ENCODE data around the gene TCP1.

DNA sequence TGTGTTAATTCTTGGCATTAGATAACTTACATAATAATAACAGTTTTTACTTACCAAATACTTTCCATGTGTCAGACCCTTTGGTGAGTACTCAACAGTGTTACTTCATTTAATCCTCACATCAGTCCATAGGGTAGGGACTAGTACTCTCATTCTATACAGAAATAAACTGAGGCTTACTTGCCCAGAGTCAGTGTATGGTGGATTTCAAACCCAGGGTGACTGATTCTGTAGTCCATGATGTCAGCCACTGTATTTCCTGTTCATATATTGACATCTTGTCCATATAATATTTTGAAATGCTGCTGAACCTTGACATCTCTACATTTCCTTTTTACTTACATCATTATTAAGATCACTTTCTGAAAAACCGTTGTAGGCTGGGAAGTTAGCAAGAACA is 8.2 kb upstream of the TCP1 start:
- TF ChIP-seq EP300 (conservative IDR thresholded peaks at IDR 0.05; ENCODE audit: poor library complexity, severe bottlenecking), result no peak
- no peak for TF ChIP-seq CTCF (IDR thresholded peaks at IDR 0.05; ENCODE audit: poor library complexity, severe bottlenecking)

Data from neural cell (in vitro differentiated cells).